Panc1 (cell line): ENCODE results near the gene C19orf53. TPM values are rescaled to one million over a fixed set of nuclear protein-coding genes. Genes with fewer than 3 reads are reported as not detected.

Experiments used
- ATAC-seq: fragments of 200-7000 bp; cut with Tn5 transposase; 2 replicates; pipeline ENCODE4 v1.9.1; 2020; ENCODE audit warnings: mild to moderate bottlenecking, moderate library complexity
- BruUV-seq: library from RNA; stranded (reverse); fragments of 400-500 nt; replicated peaks from 2 replicates; lab custom pipeline; 2021; lab: Mats Ljungman, UMichigan
- CTCF ChIA-PET: fragments of 300-600 bp; sonication (Branson Sonifier 250); formaldehyde crosslinking; loops from one replicate; lab custom pipeline; 2022; ENCODE audit warnings: antibody characterized with exemption; lab: Charles Lee
- POLR2A ChIA-PET: fragments of 300-600 bp; sonication (Branson Sonifier 250); formaldehyde crosslinking; loops from one replicate; lab custom pipeline; 2022; ENCODE audit warnings: antibody characterized with exemption; lab: Charles Lee
- DNase-seq: peaks from one replicate; pipeline ENCODE4 v3.0.0-alpha.2; 2010; ENCODE audit warnings: low read depth, low spot score
- H3K27ac ChIP-seq: 2 replicates; pipeline ENCODE4 v1.5.1; 2011; ENCODE audit warnings: mild to moderate bottlenecking, low read length, inconsistent platforms
- H3K27me3 ChIP-seq: fragments of 200-500 bp; sonication (Bioruptor generic); 2 replicates; pipeline ENCODE4 v1.6.0; 2014; ENCODE audit warnings: low read length, inconsistent platforms; ENCODE audit not compliant: control insufficient read depth, insufficient read depth
- H3K36me3 ChIP-seq: fragments of 200-500 bp; sonication (Bioruptor generic); 2 replicates; pipeline ENCODE4 v1.5.1; 2014; ENCODE audit warnings: inconsistent platforms, mild to moderate bottlenecking, low read length, moderate library complexity; ENCODE audit not compliant: control insufficient read depth, insufficient read depth
- H3K4me1 ChIP-seq: 2 replicates; pipeline ENCODE4 v1.5.1; 2011; ENCODE audit warnings: inconsistent platforms, mild to moderate bottlenecking, low read length, moderate library complexity; ENCODE audit not compliant: control insufficient read depth, insufficient read depth
- H3K4me3 ChIP-seq, 2 experiments: 2 replicates each; pipeline ENCODE4 v1.5.1; 2011 to 2012; ENCODE audit warnings: low read depth in 2 of 2, low read length in 2 of 2, mild to moderate bottlenecking in 2 of 2, inconsistent platforms in 1 of 2, moderate library complexity in 1 of 2
- H3K9me3 ChIP-seq: fragments of 200-500 bp; sonication (Bioruptor generic); 2 replicates; pipeline ENCODE4 v1.5.1; 2014; ENCODE audit warnings: low read depth, mild to moderate bottlenecking, inconsistent platforms, low read length, moderate library complexity; ENCODE audit not compliant: control insufficient read depth, insufficient read depth
- POLR2AphosphoS5 ChIP-seq: IDR thresholded peaks from 2 replicates; pipeline ENCODE4 v1.6.1; 2012; ENCODE audit warnings: mild to moderate bottlenecking, low read depth, low read length, moderate library complexity
- SIN3A ChIP-seq: IDR thresholded peaks from 2 replicates; pipeline ENCODE4 v1.6.1; 2012; ENCODE audit warnings: low read depth, mild to moderate bottlenecking, low read length, moderate library complexity, borderline replicate concordance; ENCODE audit not compliant: insufficient read depth
- TCF7L2 ChIP-seq: IDR thresholded peaks from 2 replicates; pipeline ENCODE4 v1.6.1; 2011; ENCODE audit warnings: mild to moderate bottlenecking, low read depth, low read length, inconsistent platforms
- in situ Hi-C: cut with HindIII; loops from 2 replicates; pipeline ENCODE4 v1.10.0; 2016; ENCODE audit warnings: low sequenced_read_pairs, low pct_unique_long_range_greater_than_20kb
- intact Hi-C: fragments of 100-400 bp; cut with micrococcal nuclease; formaldehyde crosslinking; loops from one replicate; pipeline ENCODE4 v1.10.0; 2022; ENCODE audit not compliant: unreplicated experiment
- total RNA-seq: library from RNA; stranded (reverse); gene quantifications from one replicate; pipeline ENCODE4 v1.2.1, GENCODE V29; 2021; ENCODE audit not compliant: unreplicated experiment
- TF ChIP-seq, protein P1 (sequence below), 2 experiments: IDR thresholded peaks; 2 replicates each; pipeline ENCODE4 v1.6.1; 2011 to 2012; ENCODE audit warnings: low read depth in 2 of 2, control low read depth in 1 of 2, low read length in 1 of 2, mild to moderate bottlenecking in 1 of 2, moderate library complexity in 1 of 2; ENCODE audit not compliant: insufficient read depth in 1 of 2
- TF ChIP-seq, protein P2 (sequence below): fragments of 450-650 bp; IDR thresholded peaks from 2 replicates; pipeline ENCODE4 v1.5.1; 2017; ENCODE audit warnings: mild to moderate bottlenecking

The C19orf53 gene
- total RNA-seq, 1 experiment from 2014 or later, result 97.2 TPM

DNA sequence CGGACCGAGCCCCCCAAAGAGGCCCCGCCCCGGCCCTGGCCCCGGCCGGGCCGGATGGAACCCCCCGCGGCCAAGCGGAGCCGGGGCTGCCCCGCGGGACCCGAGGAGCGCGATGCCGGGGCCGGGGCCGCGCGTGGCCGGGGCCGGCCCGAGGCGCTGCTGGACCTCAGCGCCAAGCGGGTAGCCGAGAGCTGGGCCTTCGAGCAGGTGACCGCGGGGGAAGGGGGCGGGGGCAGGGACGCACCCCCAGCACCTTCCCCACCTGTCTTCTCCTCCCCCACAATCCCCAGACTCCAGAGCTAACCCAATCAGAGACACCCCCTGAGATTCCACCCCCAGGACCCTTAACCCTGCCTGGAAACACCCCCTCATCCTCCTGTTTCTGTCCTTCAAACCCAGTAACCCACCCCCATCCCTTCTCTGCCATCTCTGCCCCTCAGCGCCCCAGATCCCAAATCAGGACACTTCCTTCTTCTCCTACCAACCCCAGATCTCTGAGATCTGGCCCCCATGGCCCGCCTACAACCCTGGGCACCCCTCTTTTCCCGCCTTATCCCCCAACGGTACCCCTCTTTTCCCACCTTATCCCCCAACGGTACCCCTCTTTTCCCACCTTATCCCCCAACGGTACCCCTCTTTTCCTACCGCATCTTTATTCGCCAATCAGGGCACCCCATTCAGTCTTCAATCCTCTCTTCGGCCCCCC is 21.5 kb downstream of the C19orf53 start:
- intact Hi-C loops, result no loop called here
- no TSS peak for BruUV-seq
- CTCF ChIA-PET, result no interaction called here

DNA sequence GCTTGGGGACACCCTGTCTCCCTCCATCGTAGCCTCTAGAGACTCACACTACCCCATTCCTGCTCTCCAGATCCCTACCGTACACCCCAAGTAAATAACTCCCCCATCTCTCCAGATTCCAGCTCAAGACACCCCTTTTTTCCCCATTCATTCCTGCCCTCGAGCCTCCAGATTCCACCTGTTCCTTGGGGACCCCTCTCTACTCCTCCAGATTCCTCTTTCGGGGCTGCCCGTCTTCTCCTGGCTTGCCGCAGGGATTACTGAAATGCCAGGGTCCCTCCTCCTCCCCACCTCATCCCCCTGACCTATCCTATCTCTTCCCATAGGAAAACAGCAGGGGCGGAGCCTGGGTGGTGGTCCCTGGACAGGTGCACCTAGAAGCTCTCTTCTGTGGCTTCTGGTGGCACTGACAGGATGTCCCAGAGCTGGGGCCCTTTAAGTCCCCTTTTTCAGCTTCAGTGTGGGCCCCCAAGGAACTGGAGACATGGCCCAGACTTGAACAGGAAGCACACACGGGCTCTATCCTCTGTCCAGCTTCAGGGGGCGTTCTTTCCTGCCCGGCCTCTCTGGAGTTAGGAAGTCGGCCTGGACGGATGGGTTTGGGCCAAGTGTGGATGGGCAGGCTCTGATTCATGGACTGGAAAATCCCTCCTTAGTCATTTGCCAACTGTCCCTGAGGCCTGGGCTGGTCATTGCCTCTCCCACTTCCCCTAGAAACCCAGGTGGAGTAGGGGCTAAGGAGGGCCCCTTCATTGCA is 22.2 kb downstream of the C19orf53 start:
- no TSS peak for BruUV-seq
- Histone ChIP-seq H3K27me3 (no peaks in the 10 kb centered on the region), H3K36me3 (no peaks in the 10 kb centered on the region; the same call in 1 of the 2 replicates), H3K4me1 (peaks cover 17% of the 10 kb centered on the region), H3K4me3 (peak overlapping the region; percentile 68 to 74), H3K27ac (peak overlapping the region; percentile 83), H3K9me3 (no peaks in the 10 kb centered on the region)
- ChIA-PET POLR2A (interaction anchor here (0.5 to 1.1 kb wide), 3 partner anchors 31 to 67 kb away, joined by 3 to 14 read pairs (median 12); no protein-coding TSS in a partner anchor), CTCF (interaction anchor here (0.6 to 0.7 kb wide), 2 partner anchors 16 to 76 kb away, joined by 3 to 5 read pairs; no protein-coding TSS in a partner anchor)
- ATAC-seq (peak; percentile 66), DNase-seq (no peak)
- intact Hi-C loops (no loop called here), in situ Hi-C loops (no loop called here)
- TF ChIP-seq, protein P1, sequence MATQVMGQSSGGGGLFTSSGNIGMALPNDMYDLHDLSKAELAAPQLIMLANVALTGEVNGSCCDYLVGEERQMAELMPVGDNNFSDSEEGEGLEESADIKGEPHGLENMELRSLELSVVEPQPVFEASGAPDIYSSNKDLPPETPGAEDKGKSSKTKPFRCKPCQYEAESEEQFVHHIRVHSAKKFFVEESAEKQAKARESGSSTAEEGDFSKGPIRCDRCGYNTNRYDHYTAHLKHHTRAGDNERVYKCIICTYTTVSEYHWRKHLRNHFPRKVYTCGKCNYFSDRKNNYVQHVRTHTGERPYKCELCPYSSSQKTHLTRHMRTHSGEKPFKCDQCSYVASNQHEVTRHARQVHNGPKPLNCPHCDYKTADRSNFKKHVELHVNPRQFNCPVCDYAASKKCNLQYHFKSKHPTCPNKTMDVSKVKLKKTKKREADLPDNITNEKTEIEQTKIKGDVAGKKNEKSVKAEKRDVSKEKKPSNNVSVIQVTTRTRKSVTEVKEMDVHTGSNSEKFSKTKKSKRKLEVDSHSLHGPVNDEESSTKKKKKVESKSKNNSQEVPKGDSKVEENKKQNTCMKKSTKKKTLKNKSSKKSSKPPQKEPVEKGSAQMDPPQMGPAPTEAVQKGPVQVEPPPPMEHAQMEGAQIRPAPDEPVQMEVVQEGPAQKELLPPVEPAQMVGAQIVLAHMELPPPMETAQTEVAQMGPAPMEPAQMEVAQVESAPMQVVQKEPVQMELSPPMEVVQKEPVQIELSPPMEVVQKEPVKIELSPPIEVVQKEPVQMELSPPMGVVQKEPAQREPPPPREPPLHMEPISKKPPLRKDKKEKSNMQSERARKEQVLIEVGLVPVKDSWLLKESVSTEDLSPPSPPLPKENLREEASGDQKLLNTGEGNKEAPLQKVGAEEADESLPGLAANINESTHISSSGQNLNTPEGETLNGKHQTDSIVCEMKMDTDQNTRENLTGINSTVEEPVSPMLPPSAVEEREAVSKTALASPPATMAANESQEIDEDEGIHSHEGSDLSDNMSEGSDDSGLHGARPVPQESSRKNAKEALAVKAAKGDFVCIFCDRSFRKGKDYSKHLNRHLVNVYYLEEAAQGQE (IDR thresholded peaks at IDR 0.05; ENCODE audit: insufficient read depth in 1 of 2, low read depth in 2 of 2, low read length in 1 of 2), result no peak
- TF ChIP-seq TCF7L2, result no peak
- no peak for TF ChIP-seq SIN3A
- TF ChIP-seq, protein P2, sequence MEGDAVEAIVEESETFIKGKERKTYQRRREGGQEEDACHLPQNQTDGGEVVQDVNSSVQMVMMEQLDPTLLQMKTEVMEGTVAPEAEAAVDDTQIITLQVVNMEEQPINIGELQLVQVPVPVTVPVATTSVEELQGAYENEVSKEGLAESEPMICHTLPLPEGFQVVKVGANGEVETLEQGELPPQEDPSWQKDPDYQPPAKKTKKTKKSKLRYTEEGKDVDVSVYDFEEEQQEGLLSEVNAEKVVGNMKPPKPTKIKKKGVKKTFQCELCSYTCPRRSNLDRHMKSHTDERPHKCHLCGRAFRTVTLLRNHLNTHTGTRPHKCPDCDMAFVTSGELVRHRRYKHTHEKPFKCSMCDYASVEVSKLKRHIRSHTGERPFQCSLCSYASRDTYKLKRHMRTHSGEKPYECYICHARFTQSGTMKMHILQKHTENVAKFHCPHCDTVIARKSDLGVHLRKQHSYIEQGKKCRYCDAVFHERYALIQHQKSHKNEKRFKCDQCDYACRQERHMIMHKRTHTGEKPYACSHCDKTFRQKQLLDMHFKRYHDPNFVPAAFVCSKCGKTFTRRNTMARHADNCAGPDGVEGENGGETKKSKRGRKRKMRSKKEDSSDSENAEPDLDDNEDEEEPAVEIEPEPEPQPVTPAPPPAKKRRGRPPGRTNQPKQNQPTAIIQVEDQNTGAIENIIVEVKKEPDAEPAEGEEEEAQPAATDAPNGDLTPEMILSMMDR, result no peak
- TF ChIP-seq POLR2AphosphoS5, result no peak

More for the DNA sequence above, 21.5 kb downstream of the C19orf53 start:
- Histone ChIP-seq H3K27ac (peak overlapping the region; percentile 83), H3K4me1 (peaks cover 17% of the 10 kb centered on the region), H3K36me3 (no peaks in the 10 kb centered on the region; the same call in 1 of the 2 replicates), H3K9me3 (no peaks in the 10 kb centered on the region), H3K4me3 (peak overlapping the region; percentile 68 to 74), H3K27me3 (no peaks in the 10 kb centered on the region)
- POLR2A ChIA-PET, result interaction anchor here (0.6 kb wide), 2 partner anchors 67 to 616 kb away, joined by 5 to 12 read pairs; no protein-coding TSS in a partner anchor
- DNase-seq (no peak), ATAC-seq (peak; percentile 43)
- TF ChIP-seq, protein P1 (IDR thresholded peaks at IDR 0.05; ENCODE audit: insufficient read depth in 1 of 2, low read depth in 2 of 2, low read length in 1 of 2), result no peak
- no peak for TF ChIP-seq POLR2AphosphoS5
- TF ChIP-seq SIN3A, result no peak; the same call in 1 of the 2 replicates
- no peak for TF ChIP-seq TCF7L2
- TF ChIP-seq, protein P2, result no peak
- in situ Hi-C loops, result no loop called here
